Anterior cingulate cortex (tissue), 58 donors: Measurements from ENCODE around the gene EPS8L1.

ENCODE experiments used
- DNase-seq, 58 donors: peaks; one replicate each; lab custom pipeline; 2025; lab: John Stamatoyannopoulos, UW

EPS8L1 gene

GRCh38 chr19:55112777-55113569 is 37.3 kb downstream of the EPS8L1 start:
- no peak for DNase-seq

- DNase-seq: peak in 48 of 58 donors; percentile 3 to 79 (median 36)
Measured at GRCh38 chr19:55113570-55114039, 37.9 kb downstream of the EPS8L1 start.

GRCh38 chr19:55114566-55115145 is 39.0 kb downstream of the EPS8L1 start:
- DNase-seq: no peak

- peak in 2 of 58 donors; percentile 26 to 31 for DNase-seq
Measured at GRCh38 chr19:55115446-55116065, 39.9 kb downstream of the EPS8L1 start.

- peak in 56 of 58 donors; percentile 6 to 87 (median 58) for DNase-seq
Measured at GRCh38 chr19:55116232-55116858, 40.7 kb downstream of the EPS8L1 start.

- DNase-seq: peak in 8 of 58 donors; percentile 18 to 46 (median 32)
Measured at GRCh38 chr19:55116859-55117662, 41.4 kb downstream of the EPS8L1 start, which contains the start of gene PPP1R12C. PPP1R12C (minus strand) TSS chr19:55117637; CDS start chr19:55117543, 94 bp downstream.

- DNase-seq: peak; percentile 81 to 100 (median 99)
Measured at GRCh38 chr19:55117663-55118391, 42.2 kb downstream of the EPS8L1 start.

GRCh38 chr19:55118401-55118991 is 42.8 kb downstream of the EPS8L1 start:
- DNase-seq: peak in 57 of 58 donors; percentile 7 to 87 (median 61)

- DNase-seq: no peak
Measured at GRCh38 chr19:55119053-55119452, 43.4 kb downstream of the EPS8L1 start.

GRCh38 chr19:55131421-55131820 is 55.8 kb downstream of the EPS8L1 start:
- DNase-seq: no peak

- no peak for DNase-seq
Measured at GRCh38 chr19:55132453-55133129, 56.9 kb downstream of the EPS8L1 start.

GRCh38 chr19:55133639-55134444 is 58.2 kb downstream of the EPS8L1 start:
- DNase-seq: no peak

GRCh38 chr19:55134736-55135135 is 59.1 kb downstream of the EPS8L1 start:
- no peak for DNase-seq

GRCh38 chr19:55136399-55137102 is 60.9 kb downstream of the EPS8L1 start:
- no peak for DNase-seq
